ENCODE results near the gene NLRC4.

Gene NLRC4

DNA sequence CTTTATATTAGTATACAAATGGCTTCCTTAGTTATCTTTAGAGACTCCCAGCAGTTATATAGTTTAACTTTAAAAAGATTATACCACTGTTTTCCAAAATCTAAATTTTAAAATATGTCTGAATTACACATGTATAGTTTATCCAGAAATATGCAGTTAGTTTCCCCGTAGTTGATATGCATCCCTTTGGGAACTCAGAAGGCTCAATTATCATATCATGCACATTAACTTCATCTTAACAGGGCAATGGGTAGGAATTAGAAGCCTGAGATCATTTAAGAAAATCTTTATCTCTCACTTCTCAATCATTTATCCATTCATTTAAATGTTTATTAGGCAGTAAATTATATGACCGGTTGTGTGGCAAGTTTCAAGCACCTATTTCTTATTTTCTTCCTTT, 27.2 kb downstream of the NLRC4 start:
- Histone ChIP-seq H2AFZ (ENCODE audit: low read depth, low read length, severe bottlenecking) (no peak overlapping the region), H3F3A (ENCODE audit: insufficient read depth) (no peaks in the 10 kb centered on the region), H3K4me3 (ENCODE audit: insufficient read depth, low read length, poor library complexity, severe bottlenecking) (no peak overlapping the region), H4K20me1 (ENCODE audit: low read depth, low read length) (no peaks in the 10 kb centered on the region), H3K27ac (ENCODE audit: low read depth, low read length) (no peak overlapping the region), H3K9ac (ENCODE audit: low read length) (no peak overlapping the region), H3K9me2 (replicated peaks; ENCODE audit: insufficient read depth, low read length) (no peaks in the 10 kb centered on the region), H3K4me2 (ENCODE audit: low read depth, low read length, poor library complexity, severe bottlenecking) (no peak overlapping the region), H3K9me3 (ENCODE audit: insufficient read depth, low read length) (no peaks in the 10 kb centered on the region), H3K36me3 (ENCODE audit: low read length) (peaks cover 14% of the 10 kb centered on the region; the same call in 1 of the 2 replicates), H3K79me2 (ENCODE audit: insufficient read depth, low read length) (no peaks in the 10 kb centered on the region), H3K27me3 (ENCODE audit: low read length) (no peaks in the 10 kb centered on the region)
- TF ChIP-seq, protein P1, sequence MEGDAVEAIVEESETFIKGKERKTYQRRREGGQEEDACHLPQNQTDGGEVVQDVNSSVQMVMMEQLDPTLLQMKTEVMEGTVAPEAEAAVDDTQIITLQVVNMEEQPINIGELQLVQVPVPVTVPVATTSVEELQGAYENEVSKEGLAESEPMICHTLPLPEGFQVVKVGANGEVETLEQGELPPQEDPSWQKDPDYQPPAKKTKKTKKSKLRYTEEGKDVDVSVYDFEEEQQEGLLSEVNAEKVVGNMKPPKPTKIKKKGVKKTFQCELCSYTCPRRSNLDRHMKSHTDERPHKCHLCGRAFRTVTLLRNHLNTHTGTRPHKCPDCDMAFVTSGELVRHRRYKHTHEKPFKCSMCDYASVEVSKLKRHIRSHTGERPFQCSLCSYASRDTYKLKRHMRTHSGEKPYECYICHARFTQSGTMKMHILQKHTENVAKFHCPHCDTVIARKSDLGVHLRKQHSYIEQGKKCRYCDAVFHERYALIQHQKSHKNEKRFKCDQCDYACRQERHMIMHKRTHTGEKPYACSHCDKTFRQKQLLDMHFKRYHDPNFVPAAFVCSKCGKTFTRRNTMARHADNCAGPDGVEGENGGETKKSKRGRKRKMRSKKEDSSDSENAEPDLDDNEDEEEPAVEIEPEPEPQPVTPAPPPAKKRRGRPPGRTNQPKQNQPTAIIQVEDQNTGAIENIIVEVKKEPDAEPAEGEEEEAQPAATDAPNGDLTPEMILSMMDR (IDR thresholded peaks at IDR 0.05; ENCODE audit: insufficient read depth, low read length, poor library complexity, severe bottlenecking), result no peak
- TF ChIP-seq EZH2phosphoT487 (conservative IDR thresholded peaks at IDR 0.05; ENCODE audit: low read length), result no peak

DNA sequence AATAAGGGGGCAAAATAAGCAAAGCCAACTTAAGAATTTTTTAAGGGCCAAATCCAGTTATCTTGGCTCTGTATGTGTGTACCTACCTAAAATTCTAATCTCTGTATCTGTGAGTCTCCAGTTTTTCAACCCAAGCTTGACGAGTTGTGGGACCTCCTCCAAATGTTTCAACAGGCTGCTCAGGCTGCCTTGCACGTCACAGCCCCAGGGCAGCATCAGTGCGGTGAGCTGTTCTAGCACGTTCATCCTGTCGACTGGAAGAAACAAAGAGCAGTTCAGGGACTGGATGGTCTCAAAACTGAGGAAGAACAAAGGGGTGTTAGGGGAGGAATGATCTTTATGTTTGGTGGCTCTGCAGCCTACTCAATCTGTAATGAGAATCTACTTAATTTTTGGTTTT, 29.4 kb downstream of the NLRC4 start:
- Histone ChIP-seq H3K36me3 (ENCODE audit: low read length) (peaks cover 14% of the 10 kb centered on the region; the same call in 1 of the 2 replicates), H3K9ac (ENCODE audit: low read length) (no peak overlapping the region), H2AFZ (ENCODE audit: low read depth, low read length, severe bottlenecking) (no peak overlapping the region)

DNA sequence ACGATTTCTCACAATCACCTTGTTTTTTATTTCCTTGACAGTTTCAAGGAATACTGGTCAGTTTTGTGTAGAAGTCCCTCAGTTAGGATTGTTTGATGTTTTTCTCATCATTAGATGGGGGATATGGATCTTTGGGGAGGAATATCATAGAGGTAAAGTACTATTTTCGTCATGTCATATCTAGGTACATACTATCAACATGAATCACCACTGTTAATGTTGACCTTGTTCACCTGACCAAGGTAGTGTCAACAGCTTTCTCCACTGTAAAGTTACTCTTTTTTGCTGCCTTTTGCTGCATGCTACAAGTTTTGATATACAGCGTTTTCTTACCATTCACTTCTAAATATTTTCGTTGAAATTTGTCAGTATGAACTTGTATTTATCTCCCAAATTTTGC, 32.7 kb downstream of the NLRC4 start:
- Histone ChIP-seq H3K9me3 (ENCODE audit: insufficient read depth, low read length) (no peaks in the 10 kb centered on the region), H3K4me3 (ENCODE audit: insufficient read depth, low read length, poor library complexity, severe bottlenecking) (no peak overlapping the region), H3K4me2 (ENCODE audit: low read depth, low read length, poor library complexity, severe bottlenecking) (no peak overlapping the region), H3K36me3 (ENCODE audit: low read length) (peaks cover 5% of the 10 kb centered on the region; the same call in 1 of the 2 replicates), H2AFZ (ENCODE audit: low read depth, low read length, severe bottlenecking) (no peak overlapping the region), H3K79me2 (ENCODE audit: insufficient read depth, low read length) (no peaks in the 10 kb centered on the region), H3K9ac (ENCODE audit: low read length) (no peak overlapping the region), H3K27me3 (ENCODE audit: low read length) (no peaks in the 10 kb centered on the region), H3K9me2 (replicated peaks; ENCODE audit: insufficient read depth, low read length) (no peaks in the 10 kb centered on the region), H4K20me1 (ENCODE audit: low read depth, low read length) (no peaks in the 10 kb centered on the region), H3K27ac (ENCODE audit: low read depth, low read length) (no peak overlapping the region), H3F3A (ENCODE audit: insufficient read depth) (peaks cover 8% of the 10 kb centered on the region; the same call in 1 of the 2 replicates)
- TF ChIP-seq EZH2phosphoT487 (conservative IDR thresholded peaks at IDR 0.05; ENCODE audit: low read length), result no peak
- TF ChIP-seq, protein P1 (IDR thresholded peaks at IDR 0.05; ENCODE audit: insufficient read depth, low read length, poor library complexity, severe bottlenecking), result no peak

More for the DNA sequence above, 29.4 kb downstream of the NLRC4 start:
- no peaks in the 10 kb centered on the region for H3K79me2 ChIP-seq (ENCODE audit: insufficient read depth, low read length)
- no peaks in the 10 kb centered on the region for H4K20me1 ChIP-seq (ENCODE audit: low read depth, low read length)
- H3K4me2 ChIP-seq (ENCODE audit: low read depth, low read length, poor library complexity, severe bottlenecking), result no peak overlapping the region
- H3F3A ChIP-seq (ENCODE audit: insufficient read depth), result no peaks in the 10 kb centered on the region
- no peaks in the 10 kb centered on the region for H3K27me3 ChIP-seq (ENCODE audit: low read length)
- H3K27ac ChIP-seq (ENCODE audit: low read depth, low read length), result no peak overlapping the region
- no peaks in the 10 kb centered on the region for H3K9me2 ChIP-seq (replicated peaks; ENCODE audit: insufficient read depth, low read length)
- TF ChIP-seq EZH2phosphoT487 (conservative IDR thresholded peaks at IDR 0.05; ENCODE audit: low read length), result no peak
- TF ChIP-seq, protein P1 (IDR thresholded peaks at IDR 0.05; ENCODE audit: insufficient read depth, low read length, poor library complexity, severe bottlenecking), result no peak
- H3K4me3 ChIP-seq (ENCODE audit: insufficient read depth, low read length, poor library complexity, severe bottlenecking), result no peak overlapping the region
- H3K9me3 ChIP-seq (ENCODE audit: insufficient read depth, low read length), result no peaks in the 10 kb centered on the region
